HG02938 (cell line): ENCODE data around the gene KLHL12.
"Not testable (repeated sequence)": the region's sequence is repeated elsewhere in the genome, so short reads cannot be mapped to it uniquely, and the experiment has no call there.

Source experiments
- ATAC-seq: cut with Tn5 transposase; IDR thresholded peaks from one replicate; pipeline ENCODE4 v1.9.1; 2021; ENCODE audit warnings: mild to moderate bottlenecking, moderate library complexity; ENCODE audit not compliant: unreplicated experiment

KLHL12 gene

DNA sequence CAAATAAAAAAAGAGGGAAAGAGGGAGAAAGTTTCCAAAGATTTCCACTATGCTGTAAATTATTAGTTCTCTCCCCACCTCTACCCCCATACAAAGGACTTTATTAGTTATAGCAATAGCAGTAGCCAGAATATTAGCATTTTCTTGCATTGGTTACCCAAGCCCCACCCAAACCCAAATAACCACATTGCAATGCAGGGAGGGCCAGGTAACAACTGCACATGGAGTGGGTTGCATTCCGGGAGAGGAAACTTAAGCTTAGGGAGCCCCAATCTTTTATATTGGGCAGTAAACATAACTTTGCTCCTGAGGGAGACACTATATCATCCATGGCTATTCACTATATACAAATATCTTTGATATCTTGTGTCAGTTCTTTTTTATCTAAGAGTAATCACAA is 25.1 kb upstream of the KLHL12 start:
- ATAC-seq: no peak

DNA sequence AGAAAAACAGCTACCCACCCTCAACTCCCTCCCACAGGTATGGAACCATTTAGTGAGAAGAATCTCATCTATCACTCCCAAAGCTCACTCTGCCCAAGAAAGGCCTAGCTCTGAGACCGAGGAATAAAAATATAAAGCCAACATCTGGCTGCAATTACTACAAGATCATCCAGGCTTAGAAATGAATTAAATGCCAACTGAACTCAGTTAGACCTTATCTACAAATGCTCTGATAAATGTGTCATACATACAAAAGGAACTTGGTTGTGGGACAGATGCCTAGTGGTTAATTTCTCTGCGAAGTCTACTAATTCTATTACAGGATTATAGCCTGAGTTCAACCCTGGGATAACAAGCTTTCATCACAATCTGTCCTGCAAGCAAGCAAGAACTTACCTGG is 24.4 kb upstream of the KLHL12 start:
- ATAC-seq: no peak

DNA sequence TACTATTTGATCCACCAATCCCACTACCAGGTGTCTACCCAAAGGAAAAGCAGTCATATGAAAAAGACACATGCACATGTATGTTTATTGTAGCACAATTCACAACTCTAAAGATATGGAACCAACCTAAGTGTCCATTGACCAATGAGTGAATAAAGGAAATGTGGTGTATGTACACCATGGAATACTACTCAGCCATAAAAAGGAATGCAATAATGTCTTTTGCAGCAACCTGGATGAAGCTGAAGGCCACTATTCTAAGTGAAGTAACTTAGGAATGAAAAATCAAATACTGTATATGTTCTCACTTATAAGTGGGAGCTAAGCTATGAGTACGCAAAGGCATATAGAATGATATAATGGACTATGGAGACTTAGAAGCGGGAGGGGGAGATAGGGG is 18.4 kb upstream of the KLHL12 start:
- no peak for ATAC-seq

DNA sequence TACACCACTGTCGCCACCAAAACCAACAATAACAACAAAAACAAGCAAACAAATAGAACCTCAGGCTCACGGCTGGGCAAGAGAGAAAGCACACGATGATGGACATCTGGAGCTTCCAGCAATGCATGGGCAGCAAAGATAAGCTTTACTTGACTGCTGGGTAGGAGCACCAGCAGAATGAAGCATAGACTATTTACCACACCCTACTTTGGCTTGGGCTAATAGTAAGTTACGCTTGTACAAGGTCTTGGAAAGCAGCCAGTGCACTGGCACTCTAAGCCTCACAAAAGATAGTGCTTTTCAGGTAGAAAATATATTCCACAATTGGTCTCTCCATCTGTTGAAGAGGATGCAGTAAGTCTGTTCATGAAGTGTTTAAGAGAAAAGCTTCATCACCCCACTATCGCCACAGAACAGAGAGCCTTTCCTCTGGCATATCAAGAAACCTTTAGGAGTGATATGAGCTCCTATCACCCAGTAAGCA is 17.4 kb upstream of the KLHL12 start:
- ATAC-seq: no peak

DNA sequence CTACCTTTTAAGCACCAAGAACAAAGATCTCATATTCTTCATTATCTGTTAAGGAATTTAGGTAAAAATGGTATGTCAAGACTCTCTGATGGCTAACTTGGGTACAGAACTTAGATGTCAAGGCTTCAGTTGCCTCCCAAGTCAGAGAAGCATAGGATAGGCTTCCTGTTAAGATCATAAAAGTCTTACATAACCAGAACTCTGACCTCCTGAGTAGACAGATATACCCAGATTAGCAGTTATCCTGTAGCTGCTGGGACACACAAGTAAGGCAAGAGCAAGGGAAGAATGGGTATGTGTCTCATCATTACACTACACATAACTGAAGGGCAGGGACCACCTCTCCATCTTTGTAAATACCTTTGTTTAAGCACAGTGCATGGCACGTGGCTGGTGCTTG is 15.4 kb upstream of the KLHL12 start:
- no peak for ATAC-seq

DNA sequence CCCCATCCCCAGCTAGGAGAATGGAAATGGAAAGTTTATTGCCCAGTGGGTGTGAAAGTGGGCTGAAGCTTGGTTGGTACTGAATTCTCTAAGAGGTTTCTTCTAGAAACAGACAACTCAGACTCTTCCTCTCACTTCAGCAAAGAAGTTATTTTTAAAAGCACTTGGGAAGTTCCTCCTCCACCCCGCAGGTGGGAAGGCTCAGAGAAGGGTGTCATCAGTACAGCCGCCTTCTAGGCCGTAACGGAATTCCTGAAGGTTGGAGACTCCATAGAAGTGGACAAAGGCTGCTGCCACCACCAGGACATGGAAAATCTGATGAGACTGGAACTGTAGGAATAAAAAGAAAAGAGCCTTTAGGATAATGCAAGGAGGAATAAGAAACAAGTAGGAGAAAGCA is 14.3 kb upstream of the KLHL12 start:
- ATAC-seq: no peak

DNA sequence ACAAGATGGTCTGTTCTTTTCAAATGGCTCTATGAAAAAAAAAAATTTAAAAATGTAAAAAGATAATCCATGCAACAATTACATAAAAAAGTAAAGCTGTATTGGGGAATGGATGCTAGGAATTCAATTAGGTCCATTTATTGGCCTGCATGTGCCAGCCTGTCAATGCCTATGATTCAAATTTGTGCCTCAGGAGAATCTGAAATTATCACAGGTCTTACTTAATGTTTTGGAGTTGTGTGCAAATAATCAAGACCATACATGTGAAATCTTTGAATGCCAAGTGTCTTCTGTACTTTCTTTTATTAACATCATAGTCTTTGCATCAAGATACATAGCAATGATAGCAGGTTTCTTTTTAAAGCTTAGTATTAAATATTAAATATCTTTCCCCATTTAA is 13.5 kb upstream of the KLHL12 start:
- no peak for ATAC-seq

DNA sequence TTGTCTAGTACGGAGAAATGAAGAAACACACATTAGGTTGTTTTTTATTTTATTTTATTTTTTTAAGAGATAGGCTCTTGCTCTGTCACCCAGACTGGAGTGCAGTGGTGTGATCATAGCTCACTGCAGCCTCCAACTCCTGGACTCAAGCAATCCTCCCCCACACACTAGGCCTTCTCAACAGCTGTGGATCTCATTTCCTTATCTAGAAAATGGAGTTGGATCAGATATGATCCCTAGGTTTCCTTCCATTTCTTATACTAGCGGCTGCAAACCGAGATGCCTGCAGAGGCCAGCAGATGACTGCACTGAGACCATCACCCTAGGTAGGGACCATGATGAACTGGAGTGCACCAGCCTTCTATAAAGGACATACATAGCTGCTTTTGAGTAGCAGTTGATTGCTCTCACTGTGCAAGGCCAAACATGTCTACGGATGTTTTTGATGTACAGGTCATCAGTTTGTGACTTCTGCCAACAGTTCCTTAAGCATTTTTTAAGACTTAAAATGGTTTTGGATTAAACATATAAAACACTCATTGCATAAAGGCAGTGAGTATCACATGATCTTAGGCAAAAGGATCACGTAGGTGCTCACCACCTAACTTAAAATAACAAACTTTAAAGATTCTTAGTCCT is 11.4 kb upstream of the KLHL12 start:
- no peak for ATAC-seq

DNA sequence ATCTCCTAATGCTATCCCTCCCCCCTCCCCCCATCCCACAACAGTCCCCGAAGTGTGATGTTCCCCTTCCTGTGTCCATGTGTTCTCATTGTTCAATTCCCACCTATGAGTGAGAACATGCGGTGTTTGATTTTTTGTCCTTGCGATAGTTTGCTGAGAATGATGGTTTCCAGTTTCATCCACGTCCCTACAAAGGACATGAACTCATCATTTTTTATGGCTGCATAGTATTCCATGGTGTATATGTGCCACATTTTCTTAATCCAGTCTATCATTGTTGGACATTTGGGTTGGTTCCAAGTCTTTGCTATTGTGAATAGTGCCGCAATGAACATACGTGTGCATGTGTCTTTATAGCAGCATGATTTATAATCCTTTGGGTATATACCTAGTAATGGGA is 9.4 kb upstream of the KLHL12 start:
- not testable (repeated sequence) for ATAC-seq

DNA sequence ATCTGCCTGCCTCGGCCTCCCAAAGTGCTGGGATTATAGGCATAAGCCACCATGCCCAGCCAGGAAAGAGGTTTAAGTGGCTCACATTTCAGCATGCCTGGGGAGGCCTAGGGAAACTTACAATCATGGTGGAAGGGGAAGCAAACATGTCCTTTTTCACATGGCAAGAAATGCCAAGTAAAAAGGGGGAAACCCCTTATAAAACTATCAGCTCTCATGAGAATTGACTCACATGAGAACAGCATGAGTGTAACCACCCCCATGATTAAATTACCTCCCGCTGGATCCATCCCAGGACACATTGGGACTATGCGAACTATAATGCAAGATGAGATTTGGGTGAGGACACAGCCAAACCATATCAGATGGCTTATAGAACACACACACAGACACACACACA is 8.8 kb upstream of the KLHL12 start:
- ATAC-seq: no peak

DNA sequence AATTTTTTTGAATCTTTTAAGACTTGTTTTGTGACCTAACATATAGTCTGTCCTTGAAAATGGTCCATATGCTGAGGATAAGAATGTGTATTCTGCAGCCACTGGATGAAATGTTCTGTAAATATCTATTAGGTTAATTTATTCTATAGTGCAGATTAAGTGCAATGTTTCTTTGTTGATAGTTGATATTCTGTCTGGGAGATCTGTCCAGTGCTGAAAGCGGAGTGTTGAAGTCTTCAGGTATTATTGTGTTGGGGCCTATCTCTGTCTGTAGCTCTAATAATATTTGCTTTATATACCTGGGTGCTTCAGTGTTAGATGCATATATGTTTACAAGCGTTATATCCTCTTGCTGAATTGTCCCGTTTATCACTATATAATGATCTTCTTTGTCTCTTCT is 7.7 kb upstream of the KLHL12 start:
- ATAC-seq: no peak

DNA sequence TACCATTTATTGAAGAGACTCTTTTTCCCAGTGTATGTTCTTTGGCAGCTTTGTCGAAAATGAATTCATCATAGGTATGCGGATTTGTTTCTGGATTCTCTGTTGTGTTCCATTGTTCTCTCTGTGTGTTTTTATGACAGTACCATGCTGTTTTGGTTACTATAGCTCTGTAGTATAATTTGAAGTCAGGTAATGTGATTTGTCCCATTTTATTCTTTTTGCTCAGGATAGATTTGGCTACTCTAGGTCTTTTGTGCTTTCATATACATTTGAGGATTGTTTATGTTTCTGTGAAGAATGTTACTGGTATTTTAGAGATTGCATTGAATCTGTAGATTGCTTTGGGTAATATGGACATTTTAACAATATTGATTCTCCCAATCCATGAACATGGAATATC is 5.4 kb upstream of the KLHL12 start:
- ATAC-seq: no peak

DNA sequence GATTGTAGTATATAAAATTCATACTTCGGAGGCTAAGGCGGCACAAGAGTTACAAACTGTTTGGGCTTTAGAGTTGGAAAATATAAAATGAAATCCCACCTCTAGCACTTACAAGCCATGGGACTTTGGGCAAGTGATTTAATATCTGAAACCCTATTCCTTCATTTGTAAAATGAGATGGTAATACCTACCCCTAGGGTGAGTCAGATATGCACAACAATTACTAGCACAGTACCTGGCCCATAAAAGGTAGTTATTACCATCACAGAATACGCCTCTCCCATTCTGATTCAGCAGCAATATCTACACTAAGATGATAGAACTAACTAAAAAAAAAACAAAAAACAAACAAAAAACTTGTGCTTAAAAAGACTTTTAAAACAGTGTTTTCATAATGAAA is 3.5 kb downstream of the KLHL12 start:
- ATAC-seq: no peak

DNA sequence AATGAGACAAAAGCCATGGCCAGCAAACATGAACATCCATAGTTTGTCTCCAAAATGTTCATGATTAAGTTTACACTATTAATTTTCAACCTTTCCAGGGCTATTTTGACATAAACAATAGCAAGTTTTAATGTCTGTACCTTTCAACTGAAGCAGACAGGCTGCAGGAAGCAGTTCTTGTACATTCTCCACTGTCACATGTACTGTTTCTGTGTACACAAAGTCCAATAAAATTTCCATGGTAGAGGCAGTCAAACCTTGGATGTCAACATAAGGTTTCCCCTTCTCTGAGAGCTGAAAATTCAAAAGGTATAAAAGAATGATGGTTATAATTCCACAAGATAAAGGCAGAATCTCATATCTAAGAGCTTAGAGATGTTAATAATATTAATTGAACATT is 7.4 kb downstream of the KLHL12 start:
- no peak for ATAC-seq

DNA sequence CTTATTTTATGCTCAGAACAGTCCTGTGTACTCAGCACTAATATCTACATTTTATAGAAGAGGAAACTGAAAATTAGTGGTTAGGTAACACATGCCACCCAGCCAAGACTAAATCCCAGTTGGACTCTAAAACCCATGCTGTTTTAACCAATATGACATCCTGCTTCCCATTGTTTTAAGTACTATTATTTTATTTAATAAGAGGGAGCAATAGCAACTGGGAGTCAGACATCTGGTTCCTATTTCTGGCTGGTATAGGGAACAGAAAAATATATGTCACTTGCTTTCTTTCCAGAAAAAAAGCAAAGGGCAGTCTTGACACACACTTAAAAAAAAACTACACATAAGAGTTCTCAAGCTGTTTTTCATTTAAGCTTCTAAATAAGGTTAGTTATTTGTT is 11.9 kb downstream of the KLHL12 start:
- ATAC-seq: no peak

DNA sequence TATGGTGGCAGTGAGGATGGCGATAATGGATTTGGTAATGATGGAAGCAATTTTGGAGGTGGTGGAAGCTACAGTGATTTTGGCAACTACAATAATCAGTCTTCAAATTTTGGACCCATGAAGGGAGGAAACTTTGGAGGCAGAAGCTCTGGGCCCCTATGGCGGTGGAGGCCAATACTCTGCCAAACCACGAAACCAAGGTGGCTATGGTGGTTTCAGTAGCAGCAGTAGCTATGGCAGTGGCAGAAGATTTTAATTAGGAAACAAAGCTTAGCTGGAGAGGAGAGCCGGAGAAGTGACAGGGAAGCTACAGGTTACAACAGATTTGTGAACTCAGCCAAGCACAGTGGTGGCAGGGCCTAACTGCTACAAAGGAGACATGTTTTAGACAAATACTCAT is 14.6 kb downstream of the KLHL12 start:
- not testable (repeated sequence) for ATAC-seq

DNA sequence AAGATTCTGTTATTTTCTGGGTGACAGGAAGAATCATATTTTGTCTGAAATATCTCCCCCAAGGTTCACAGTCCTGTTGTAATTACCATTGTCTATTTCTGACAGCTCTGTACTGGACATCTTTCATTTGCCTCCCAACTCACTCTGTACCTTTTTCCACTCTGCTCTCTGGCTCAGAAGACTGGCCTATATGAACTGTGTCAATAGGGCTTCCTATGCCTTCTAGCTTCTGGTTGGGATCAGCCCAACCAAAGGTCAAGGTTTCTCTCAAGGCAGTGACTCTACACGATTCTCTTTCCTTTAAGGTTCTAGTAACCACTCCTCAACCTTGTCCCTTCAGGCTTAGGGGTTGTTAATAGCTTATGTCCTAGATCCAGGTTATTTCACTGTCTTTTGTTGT is 17.5 kb downstream of the KLHL12 start:
- ATAC-seq: no peak

DNA sequence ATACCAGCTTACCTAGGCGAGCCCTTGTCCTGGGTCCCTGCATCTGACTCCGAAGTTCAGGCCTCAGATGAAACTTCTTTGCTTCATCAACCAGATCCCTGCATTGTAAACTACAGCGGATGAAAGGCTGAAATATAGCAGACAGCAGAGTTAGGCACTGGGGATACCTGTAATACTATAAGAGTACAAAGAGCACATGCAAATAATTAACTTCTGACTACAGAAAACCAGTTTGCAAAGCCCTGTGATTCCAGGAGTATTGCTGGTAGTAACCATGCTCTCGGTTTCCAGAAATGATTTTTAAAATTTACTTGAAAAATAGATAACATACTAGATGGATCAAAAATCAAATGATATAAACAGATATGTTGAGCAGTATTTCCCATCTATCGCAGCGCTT is 18.0 kb downstream of the KLHL12 start:
- ATAC-seq: no peak

DNA sequence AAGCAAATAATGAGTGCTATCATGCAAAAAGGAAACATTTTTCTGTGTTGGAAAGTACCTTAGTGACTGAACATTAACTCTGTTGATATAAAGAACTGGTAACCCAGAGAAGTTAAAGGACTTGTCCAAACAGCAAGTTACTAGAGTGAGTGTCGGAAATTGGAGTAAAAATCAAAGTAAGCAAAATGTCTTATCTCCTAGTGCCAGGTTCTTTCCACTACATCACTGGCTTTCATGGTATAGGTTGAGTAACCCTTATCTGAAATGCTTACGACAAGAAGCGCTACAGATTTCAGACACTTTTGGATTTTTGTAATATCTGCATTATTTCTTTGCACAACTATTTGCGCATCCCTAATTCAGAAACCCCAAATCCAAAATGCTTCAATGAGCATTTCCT is 21.7 kb downstream of the KLHL12 start:
- no peak for ATAC-seq

DNA sequence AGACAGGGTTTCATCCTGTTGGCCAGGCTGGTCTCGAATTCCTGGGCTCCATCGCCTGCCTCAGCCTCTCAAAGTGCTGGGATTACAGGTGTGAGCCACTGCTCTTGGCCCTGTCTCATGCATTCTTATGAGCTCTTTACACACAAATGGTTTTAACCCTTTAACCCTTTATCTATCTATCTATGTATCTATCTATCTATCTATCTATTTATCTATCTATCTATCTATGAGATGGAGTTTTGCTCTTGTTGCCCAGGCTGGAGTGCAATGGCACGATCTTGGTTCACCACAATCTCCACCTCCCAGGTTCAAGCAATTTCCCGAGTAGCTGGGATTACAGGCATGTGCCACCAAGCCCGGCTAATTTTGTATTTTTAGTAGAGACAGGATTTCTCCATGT is 23.2 kb downstream of the KLHL12 start:
- ATAC-seq: not testable (repeated sequence)

DNA sequence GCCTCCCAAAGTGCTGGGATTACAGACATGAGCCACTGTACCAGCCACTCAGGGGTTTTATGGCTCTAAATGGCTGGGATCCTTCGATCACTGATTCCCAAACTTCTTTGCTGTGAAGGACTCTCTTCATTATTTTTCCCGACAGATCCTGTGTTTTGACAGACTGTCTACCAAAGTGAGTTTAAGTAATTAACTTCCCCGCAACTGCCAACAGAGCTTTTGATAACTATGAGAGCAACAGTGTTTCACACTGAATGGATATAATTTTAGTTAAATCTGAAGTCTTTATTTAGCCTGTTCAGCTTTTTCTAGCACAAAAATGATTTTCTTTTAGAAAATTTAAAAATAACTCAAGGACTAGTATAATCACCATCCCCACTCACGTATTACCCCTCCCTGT is 25.5 kb downstream of the KLHL12 start:
- ATAC-seq: no peak

DNA sequence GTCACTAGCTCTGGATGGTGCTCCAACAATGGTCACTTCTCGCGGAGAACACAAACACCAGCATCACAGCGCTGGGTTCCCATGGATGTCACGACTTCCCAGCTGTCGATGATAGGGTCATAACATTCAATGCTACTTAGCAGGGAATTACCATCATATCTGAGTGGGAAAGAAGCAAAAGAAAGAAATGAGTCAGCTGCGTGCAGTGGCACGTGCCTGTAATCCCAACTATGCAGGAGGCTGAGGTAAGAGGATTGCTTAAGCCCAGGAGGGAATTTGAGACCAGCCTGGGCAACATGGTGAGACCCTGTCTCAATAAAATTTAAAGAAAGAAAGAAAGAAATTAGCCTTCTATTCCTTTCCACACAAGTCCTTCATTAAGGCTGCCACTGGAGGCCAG is 34.5 kb downstream of the KLHL12 start:
- ATAC-seq: no peak

DNA sequence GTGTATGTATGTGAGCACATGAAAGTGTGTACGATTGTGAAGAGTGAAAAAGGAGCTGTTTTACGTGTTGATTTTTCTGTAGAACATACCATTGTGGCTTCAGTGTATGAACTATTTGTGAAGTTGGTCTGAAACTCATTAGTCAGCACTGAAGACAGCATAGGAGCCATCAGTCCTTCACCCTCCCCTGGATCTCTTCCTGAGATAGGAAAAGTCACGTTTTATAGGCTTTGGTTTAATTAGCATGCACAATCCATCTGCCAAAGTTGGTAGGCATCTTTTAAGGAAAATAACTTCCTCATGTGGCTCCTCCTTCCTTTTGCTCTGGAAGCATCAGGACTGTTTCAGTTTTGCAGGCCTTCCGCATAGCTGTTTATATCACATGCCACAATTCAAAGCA is 36.6 kb downstream of the KLHL12 start:
- no peak for ATAC-seq
